GM12873 (cell line): Measurements from ENCODE around the gene MYZAP.

Experiments
- TF ChIP-seq, protein P1 (sequence below): IDR thresholded peaks from 2 replicates; pipeline ENCODE4 v1.5.1; 2012; ENCODE audit warnings: low read depth, mild to moderate bottlenecking, moderate library complexity, low read length, control low read depth; ENCODE audit not compliant: insufficient read depth; ENCODE audit errors: missing control alignments

MYZAP gene, protein sequence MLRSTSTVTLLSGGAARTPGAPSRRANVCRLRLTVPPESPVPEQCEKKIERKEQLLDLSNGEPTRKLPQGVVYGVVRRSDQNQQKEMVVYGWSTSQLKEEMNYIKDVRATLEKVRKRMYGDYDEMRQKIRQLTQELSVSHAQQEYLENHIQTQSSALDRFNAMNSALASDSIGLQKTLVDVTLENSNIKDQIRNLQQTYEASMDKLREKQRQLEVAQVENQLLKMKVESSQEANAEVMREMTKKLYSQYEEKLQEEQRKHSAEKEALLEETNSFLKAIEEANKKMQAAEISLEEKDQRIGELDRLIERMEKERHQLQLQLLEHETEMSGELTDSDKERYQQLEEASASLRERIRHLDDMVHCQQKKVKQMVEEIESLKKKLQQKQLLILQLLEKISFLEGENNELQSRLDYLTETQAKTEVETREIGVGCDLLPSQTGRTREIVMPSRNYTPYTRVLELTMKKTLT

GRCh38 chr15:57591822-57592367, at the start of gene MYZAP:
TSS of gene MYZAP (plus strand) at chr15:57591904. CDS start at chr15:57592035, 131 bp downstream.
- TF ChIP-seq, protein P1, sequence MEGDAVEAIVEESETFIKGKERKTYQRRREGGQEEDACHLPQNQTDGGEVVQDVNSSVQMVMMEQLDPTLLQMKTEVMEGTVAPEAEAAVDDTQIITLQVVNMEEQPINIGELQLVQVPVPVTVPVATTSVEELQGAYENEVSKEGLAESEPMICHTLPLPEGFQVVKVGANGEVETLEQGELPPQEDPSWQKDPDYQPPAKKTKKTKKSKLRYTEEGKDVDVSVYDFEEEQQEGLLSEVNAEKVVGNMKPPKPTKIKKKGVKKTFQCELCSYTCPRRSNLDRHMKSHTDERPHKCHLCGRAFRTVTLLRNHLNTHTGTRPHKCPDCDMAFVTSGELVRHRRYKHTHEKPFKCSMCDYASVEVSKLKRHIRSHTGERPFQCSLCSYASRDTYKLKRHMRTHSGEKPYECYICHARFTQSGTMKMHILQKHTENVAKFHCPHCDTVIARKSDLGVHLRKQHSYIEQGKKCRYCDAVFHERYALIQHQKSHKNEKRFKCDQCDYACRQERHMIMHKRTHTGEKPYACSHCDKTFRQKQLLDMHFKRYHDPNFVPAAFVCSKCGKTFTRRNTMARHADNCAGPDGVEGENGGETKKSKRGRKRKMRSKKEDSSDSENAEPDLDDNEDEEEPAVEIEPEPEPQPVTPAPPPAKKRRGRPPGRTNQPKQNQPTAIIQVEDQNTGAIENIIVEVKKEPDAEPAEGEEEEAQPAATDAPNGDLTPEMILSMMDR: no peak

GRCh38 chr15:57542505-57542817, 49.2 kb upstream of the MYZAP start:
- TF ChIP-seq, protein P1: no peak

DNA sequence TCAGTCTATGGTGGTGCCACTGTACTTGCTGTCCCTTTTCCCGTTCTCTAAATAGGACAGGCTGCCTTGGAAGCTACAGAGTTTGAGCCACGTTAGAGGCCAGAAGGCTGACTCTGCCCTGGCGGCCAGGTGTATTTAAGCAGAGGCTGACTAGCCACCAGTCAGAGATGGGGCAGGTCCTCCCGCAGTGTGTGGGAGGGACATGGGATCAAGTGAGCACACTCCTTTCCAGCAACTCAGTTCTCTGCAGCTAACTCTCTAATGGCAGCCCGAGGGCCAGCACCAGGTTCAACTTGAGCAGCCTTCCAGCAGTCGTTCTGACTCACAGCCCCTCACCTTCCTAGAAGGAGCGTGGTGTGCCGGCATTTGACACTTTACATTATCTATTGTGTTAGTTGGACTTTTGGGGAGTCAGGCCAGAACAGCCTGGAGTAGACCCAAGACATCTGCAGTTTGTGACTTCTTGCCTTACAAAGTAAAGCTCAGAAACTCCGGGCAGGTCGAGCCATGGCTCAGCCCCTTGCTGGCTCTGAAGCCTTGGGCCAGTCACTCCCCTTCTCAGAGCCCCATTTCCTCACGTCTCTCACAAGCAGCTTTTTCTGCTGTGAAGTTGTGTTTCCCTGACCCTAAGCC, 46.7 kb upstream of the MYZAP start:
- TF ChIP-seq, protein P1: no peak

GRCh38 chr15:57545995-57546394, 45.7 kb upstream of the MYZAP start:
- TF ChIP-seq, protein P1: no peak

GRCh38 chr15:57547243-57547755, 44.4 kb upstream of the MYZAP start:
- TF ChIP-seq, protein P1: no peak

DNA sequence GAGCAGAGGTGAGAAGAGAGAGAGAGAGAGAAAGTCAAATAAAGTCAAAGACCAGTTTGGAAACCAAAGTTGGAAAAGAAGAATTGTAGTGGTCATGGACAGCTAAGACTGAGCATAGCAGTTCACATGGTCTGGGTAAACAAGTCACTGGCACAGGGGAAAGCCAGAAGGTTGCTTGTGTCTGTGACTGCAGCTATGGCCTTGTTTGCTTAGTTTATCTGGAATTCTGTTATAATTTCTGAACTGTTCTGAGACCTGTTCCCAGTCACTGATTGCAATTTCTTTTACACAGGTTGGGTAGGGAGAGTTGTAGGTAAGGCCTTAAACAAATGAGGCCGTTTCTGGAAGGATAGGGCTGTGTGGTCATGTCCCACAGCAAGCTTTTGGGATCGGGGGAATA, 43.4 kb upstream of the MYZAP start:
- TF ChIP-seq, protein P1: no peak

DNA sequence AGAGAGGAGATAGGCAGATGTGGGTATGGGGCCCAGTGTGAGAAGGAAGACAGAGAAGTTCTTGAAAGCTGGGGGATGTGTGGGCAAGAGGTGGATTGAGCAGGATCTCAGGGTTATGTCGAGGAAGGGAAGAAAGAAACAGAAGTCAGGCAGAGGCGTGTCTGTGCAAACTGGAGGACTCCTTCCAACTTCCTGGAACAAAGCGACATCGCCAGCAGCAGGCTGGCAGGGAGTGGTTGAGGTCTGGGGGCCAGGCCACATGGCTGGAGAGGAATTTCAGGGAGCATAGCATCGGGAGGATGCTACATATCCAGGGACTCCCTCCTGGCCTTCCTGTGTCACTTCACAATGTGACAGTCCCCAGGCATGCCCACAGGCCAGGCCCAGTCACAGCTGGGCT, 42.9 kb upstream of the MYZAP start:
- TF ChIP-seq, protein P1: no peak
